Activated CD4-positive, alpha-beta T cell treated with anti-CD3 and anti-CD28 coated beads, Interleukin-2, amount 10 ng/mL, durations not matched to agents 7 days and 5 days (primary cell): ENCODE data around the gene RNF13. TPM values are rescaled to one million over a fixed set of nuclear protein-coding genes. Genes with fewer than 3 reads are reported as not detected.

ENCODE experiments used
- CTCF ChIA-PET: fragments of 350-600 bp; sonication (Branson Sonifier 250); formaldehyde crosslinking; loops from one replicate; lab custom pipeline; 2021; ENCODE audit warnings: antibody characterized with exemption; lab: Charles Lee
- POLR2A ChIA-PET: fragments of 350-600 bp; sonication (Branson Sonifier 250); formaldehyde crosslinking; loops from one replicate; lab custom pipeline; 2021; ENCODE audit warnings: antibody characterized with exemption; lab: Charles Lee
- DNase-seq: peaks from one replicate; pipeline ENCODE4 v3.0.0-alpha.2; 2020
- H3K27ac Mint-ChIP-seq: one replicate; pipeline ENCODE4 v1.8.0; 2021; ENCODE audit warnings: mild to moderate bottlenecking, moderate library complexity, mixed read lengths
- H3K27me3 Mint-ChIP-seq: one replicate; pipeline ENCODE4 v1.8.0; 2021; ENCODE audit warnings: mixed read lengths
- H3K36me3 Mint-ChIP-seq: one replicate; pipeline ENCODE4 v1.8.0; 2021; ENCODE audit warnings: low read depth, mixed read lengths
- H3K4me1 Mint-ChIP-seq: one replicate; pipeline ENCODE4 v1.8.0; 2021; ENCODE audit warnings: mixed read lengths
- H3K4me3 Mint-ChIP-seq: one replicate; pipeline ENCODE4 v1.8.0; 2021; ENCODE audit warnings: mild to moderate bottlenecking, moderate library complexity, mixed read lengths
- H3K9me3 Mint-ChIP-seq: one replicate; pipeline ENCODE4 v1.8.0; 2021; ENCODE audit warnings: mixed read lengths
- total RNA-seq, 2 experiments: library from RNA; stranded (reverse); gene quantifications; one replicate each; pipeline ENCODE4 v1.2.3, GENCODE V29; 2021

Gene RNF13
- total RNA-seq, 2 experiments from 2014 or later = 33.0 to 45.7 TPM

- ChIA-PET POLR2A (no interaction called here), CTCF (no interaction called here)
- Mint-ChIP-seq H3K4me1 (no peaks in the 10 kb centered on the region), H3K36me3 (peaks cover 20% of the 10 kb centered on the region), H3K4me3 (no peak overlapping the region), H3K27ac (no peak overlapping the region), H3K9me3 (no peaks in the 10 kb centered on the region), H3K27me3 (no peaks in the 10 kb centered on the region)
- DNase-seq = no peak
Measured at GRCh38 chr3:149892371-149892770, 79.4 kb downstream of the RNF13 start.

DNA sequence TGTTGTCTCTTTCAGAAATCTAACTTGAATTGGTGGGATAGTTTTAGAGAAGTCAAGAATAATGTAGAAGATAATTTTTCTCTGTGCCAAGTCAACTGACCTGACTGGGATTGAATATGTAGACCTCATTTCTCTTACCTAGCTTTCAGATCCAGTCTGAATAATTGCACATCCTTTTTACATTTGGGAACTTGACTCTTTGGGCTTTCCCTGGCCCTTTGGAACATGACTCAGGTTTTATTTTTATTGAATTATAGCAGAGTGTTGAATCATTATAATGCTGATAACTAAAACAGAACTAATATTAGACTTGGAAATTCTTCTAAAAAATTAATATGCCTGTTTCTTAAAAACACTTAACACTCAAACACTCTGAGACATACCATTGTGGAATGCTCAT, 81.2 kb downstream of the RNF13 start:
- Mint-ChIP-seq H3K4me1 (no peaks in the 10 kb centered on the region), H3K36me3 (peaks cover 18% of the 10 kb centered on the region), H3K27me3 (no peaks in the 10 kb centered on the region), H3K9me3 (no peaks in the 10 kb centered on the region), H3K4me3 (no peak overlapping the region), H3K27ac (no peak overlapping the region)
- no peak for DNase-seq
- ChIA-PET CTCF (no interaction called here), POLR2A (no interaction called here)

DNA sequence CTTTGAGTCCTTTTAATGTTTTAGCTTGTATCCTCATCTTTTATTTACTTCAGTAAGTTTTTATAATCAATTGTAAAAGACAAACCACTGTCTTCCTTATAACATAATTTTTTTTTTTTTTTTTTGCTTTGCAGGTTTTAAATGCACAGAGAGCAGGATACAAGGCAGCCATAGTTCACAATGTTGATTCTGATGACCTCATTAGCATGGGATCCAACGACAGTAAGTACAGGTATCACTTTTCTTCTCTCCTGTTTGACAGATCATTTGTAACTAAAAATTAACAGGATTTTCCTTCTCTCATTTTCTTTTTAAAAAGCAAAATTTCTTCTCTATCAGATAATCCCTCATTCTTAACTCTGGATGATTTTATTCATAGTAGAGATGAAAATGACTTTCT, 82.3 kb downstream of the RNF13 start:
- Mint-ChIP-seq H3K9me3 (no peaks in the 10 kb centered on the region), H3K4me1 (no peaks in the 10 kb centered on the region), H3K27me3 (no peaks in the 10 kb centered on the region), H3K36me3 (peaks cover 18% of the 10 kb centered on the region), H3K27ac (no peak overlapping the region), H3K4me3 (no peak overlapping the region)
- no peak for DNase-seq
- POLR2A ChIA-PET = no interaction called here
- CTCF ChIA-PET = interaction anchor here (0.7 to 1.0 kb wide), 2 partner anchors 288 to 318 kb away, joined by 3 to 4 read pairs; no protein-coding TSS in a partner anchor

DNA sequence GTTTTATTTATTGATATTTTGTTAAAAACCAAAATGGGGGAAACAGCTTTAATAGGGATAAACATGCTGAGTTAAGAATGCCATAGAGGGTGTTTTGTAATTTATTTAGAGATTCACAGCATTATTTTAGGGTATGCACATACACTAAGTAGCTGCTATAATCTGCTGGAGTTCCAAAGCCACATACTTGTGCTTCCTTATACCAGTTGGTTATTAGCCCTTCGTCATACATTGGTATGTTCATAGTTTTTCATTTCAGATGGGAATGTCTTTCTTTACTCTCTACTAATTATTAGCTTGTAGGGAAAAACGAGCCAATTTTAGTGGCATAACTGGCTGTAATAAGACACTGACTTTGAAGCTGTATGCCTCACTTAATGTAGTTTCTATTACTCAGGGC, 82.8 kb downstream of the RNF13 start:
- ChIA-PET CTCF (interaction anchor here (0.6 to 1.2 kb wide), 3 partner anchors 16 to 318 kb away, joined by 3 to 4 read pairs (median 3); no protein-coding TSS in a partner anchor), POLR2A (no interaction called here)
- Mint-ChIP-seq H3K9me3 (no peaks in the 10 kb centered on the region), H3K4me1 (no peaks in the 10 kb centered on the region), H3K4me3 (no peak overlapping the region), H3K36me3 (peaks cover 16% of the 10 kb centered on the region), H3K27me3 (no peaks in the 10 kb centered on the region), H3K27ac (no peak overlapping the region)
- no peak for DNase-seq

DNA sequence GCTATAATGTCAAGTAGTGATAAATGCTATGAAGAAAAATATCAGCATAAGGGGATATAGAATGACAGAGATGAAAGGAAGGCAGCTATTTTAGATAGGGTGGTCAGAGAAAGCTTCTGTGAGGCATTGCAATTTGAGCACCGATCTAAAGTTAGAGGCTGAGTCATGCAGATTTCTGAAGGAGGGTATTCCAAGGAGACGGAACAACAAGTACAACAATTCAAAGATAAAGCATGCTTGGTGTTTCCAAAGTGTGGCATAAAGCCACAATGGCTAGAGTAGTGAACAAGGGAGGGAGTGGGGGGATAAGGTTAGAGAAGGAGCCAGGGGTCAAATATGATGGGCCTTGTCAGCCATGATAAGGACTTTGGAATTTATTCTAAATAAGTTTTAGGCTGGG, 85.8 kb downstream of the RNF13 start:
- H3K4me3 Mint-ChIP-seq = no peak overlapping the region

GRCh38 chr3:149900322-149900721, 87.3 kb downstream of the RNF13 start:
- H3K27me3 Mint-ChIP-seq = no peaks in the 10 kb centered on the region
- H3K36me3 Mint-ChIP-seq = peaks cover 14% of the 10 kb centered on the region
- no peak overlapping the region for H3K4me3 Mint-ChIP-seq
- DNase-seq = no peak
- no peaks in the 10 kb centered on the region for H3K9me3 Mint-ChIP-seq
- CTCF ChIA-PET = interaction anchor here (0.7 kb wide), 1 partner anchor 11 kb away, joined by 4 read pairs; no protein-coding TSS in a partner anchor
- H3K4me1 Mint-ChIP-seq = no peaks in the 10 kb centered on the region
- POLR2A ChIA-PET = no interaction called here
- no peak overlapping the region for H3K27ac Mint-ChIP-seq

More for the DNA sequence above, 85.8 kb downstream of the RNF13 start:
- ChIA-PET CTCF (no interaction called here), POLR2A (no interaction called here)
- Mint-ChIP-seq H3K27me3 (no peaks in the 10 kb centered on the region), H3K27ac (no peak overlapping the region), H3K36me3 (peaks cover 14% of the 10 kb centered on the region), H3K4me1 (no peaks in the 10 kb centered on the region), H3K9me3 (no peaks in the 10 kb centered on the region)
- DNase-seq = no peak

GRCh38 chr3:149901770-149902169, 88.8 kb downstream of the RNF13 start:
- Mint-ChIP-seq H3K36me3 (peaks cover 10% of the 10 kb centered on the region), H3K27ac (no peak overlapping the region), H3K4me3 (no peak overlapping the region), H3K9me3 (no peaks in the 10 kb centered on the region), H3K27me3 (no peaks in the 10 kb centered on the region), H3K4me1 (no peaks in the 10 kb centered on the region)
- DNase-seq = no peak
- CTCF ChIA-PET = no interaction called here
- POLR2A ChIA-PET = no interaction called here

- Mint-ChIP-seq H3K27me3 (no peaks in the 10 kb centered on the region), H3K4me3 (no peak overlapping the region), H3K36me3 (peaks cover 7% of the 10 kb centered on the region), H3K9me3 (no peaks in the 10 kb centered on the region), H3K4me1 (no peaks in the 10 kb centered on the region), H3K27ac (no peak overlapping the region)
- no peak for DNase-seq
- CTCF ChIA-PET = no interaction called here
- POLR2A ChIA-PET = no interaction called here
Measured at GRCh38 chr3:149902498-149903139, 89.6 kb downstream of the RNF13 start.

- POLR2A ChIA-PET = interaction anchor here (0.7 kb wide), 1 partner anchor 30 kb away, joined by 3 read pairs; no protein-coding TSS in a partner anchor
- no peaks in the 10 kb centered on the region for H3K4me1 Mint-ChIP-seq
- no peaks in the 10 kb centered on the region for H3K9me3 Mint-ChIP-seq
- no peak overlapping the region for H3K27ac Mint-ChIP-seq
- no peak for DNase-seq
- CTCF ChIA-PET = no interaction called here
- H3K36me3 Mint-ChIP-seq = peaks cover 2% of the 10 kb centered on the region
- no peaks in the 10 kb centered on the region for H3K27me3 Mint-ChIP-seq
- no peak overlapping the region for H3K4me3 Mint-ChIP-seq
Measured at GRCh38 chr3:149906036-149906435, 93.0 kb downstream of the RNF13 start.

- no peaks in the 10 kb centered on the region for H3K27me3 Mint-ChIP-seq
- CTCF ChIA-PET = interaction anchor here (0.6 to 0.7 kb wide), 2 partner anchors 236 to 1040 kb away, joined by 3 to 4 read pairs; no protein-coding TSS in a partner anchor
- no peaks in the 10 kb centered on the region for H3K4me1 Mint-ChIP-seq
- no peak overlapping the region for H3K4me3 Mint-ChIP-seq
- POLR2A ChIA-PET = no interaction called here
- no peak for DNase-seq
- H3K36me3 Mint-ChIP-seq = peaks cover 9% of the 10 kb centered on the region
- no peak overlapping the region for H3K27ac Mint-ChIP-seq
- no peaks in the 10 kb centered on the region for H3K9me3 Mint-ChIP-seq
Measured at GRCh38 chr3:149908424-149908957, 95.5 kb downstream of the RNF13 start.

DNA sequence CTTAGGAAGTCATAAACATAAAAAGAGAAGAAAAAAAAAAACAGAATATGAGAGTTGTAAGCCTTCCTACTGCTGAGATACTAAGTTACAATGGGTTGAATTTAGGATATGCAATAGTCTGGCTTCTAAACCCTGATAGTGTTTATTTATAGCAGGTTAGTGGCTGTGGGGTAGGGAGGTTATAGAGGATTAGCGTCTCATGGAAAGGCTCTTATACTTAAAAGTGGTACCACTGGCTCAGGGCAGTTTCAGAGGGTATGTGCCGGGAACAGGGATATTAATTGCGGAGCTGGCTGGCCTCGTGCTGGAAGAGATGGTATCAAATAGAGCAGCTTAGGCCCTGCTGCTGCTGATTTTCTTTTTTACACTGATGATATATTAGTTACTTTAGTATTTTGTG, 96.9 kb downstream of the RNF13 start:
- peaks cover 16% of the 10 kb centered on the region for H3K36me3 Mint-ChIP-seq
- DNase-seq = no peak
- CTCF ChIA-PET = interaction anchor here (1.1 kb wide), 1 partner anchor 274 kb away, joined by 3 read pairs; no protein-coding TSS in a partner anchor

GRCh38 chr3:149917124-149917667, 104.2 kb downstream of the RNF13 start:
- no peak overlapping the region for H3K4me3 Mint-ChIP-seq
- no peaks in the 10 kb centered on the region for H3K27me3 Mint-ChIP-seq
- DNase-seq = no peak
- no peaks in the 10 kb centered on the region for H3K9me3 Mint-ChIP-seq
- CTCF ChIA-PET = no interaction called here
- POLR2A ChIA-PET = no interaction called here
- peaks cover 34% of the 10 kb centered on the region for H3K36me3 Mint-ChIP-seq
- no peak overlapping the region for H3K27ac Mint-ChIP-seq
- no peaks in the 10 kb centered on the region for H3K4me1 Mint-ChIP-seq

More for the DNA sequence above, 96.9 kb downstream of the RNF13 start:
- no peak overlapping the region for H3K4me3 Mint-ChIP-seq
- no peaks in the 10 kb centered on the region for H3K27me3 Mint-ChIP-seq
- H3K27ac Mint-ChIP-seq = no peak overlapping the region
- no peaks in the 10 kb centered on the region for H3K9me3 Mint-ChIP-seq
- POLR2A ChIA-PET = no interaction called here
- no peaks in the 10 kb centered on the region for H3K4me1 Mint-ChIP-seq

GRCh38 chr3:149919509-149919908, 106.5 kb downstream of the RNF13 start:
- Mint-ChIP-seq H3K4me3 (no peak overlapping the region), H3K4me1 (no peaks in the 10 kb centered on the region), H3K36me3 (peaks cover 29% of the 10 kb centered on the region), H3K9me3 (no peaks in the 10 kb centered on the region), H3K27me3 (no peaks in the 10 kb centered on the region), H3K27ac (no peak overlapping the region)
- DNase-seq = no peak
- ChIA-PET POLR2A (no interaction called here), CTCF (no interaction called here)
